CD4-positive, alpha-beta T cell treated with Interleukin-15 for 1 hour (primary cell): ENCODE results near the gene NCAM2.

Experiments used
- DNase-seq: peaks from one replicate; pipeline ENCODE4 v3.0.0-alpha.2; 2020

Gene NCAM2

GRCh38 chr21:21231913-21232312 is 233.7 kb downstream of the NCAM2 start:
- no peak for DNase-seq

GRCh38 chr21:21232320-21232719 is 234.1 kb downstream of the NCAM2 start:
- no peak for DNase-seq

- no peak for DNase-seq
Observed at GRCh38 chr21:21233051-21233450, 234.8 kb downstream of the NCAM2 start.

GRCh38 chr21:21236996-21237395 is 238.8 kb downstream of the NCAM2 start:
- no peak for DNase-seq

GRCh38 chr21:21238629-21239400 is 240.6 kb downstream of the NCAM2 start:
- no peak for DNase-seq

- DNase-seq = no peak
Observed at GRCh38 chr21:21241391-21241790, 243.2 kb downstream of the NCAM2 start.

- no peak for DNase-seq
Observed at GRCh38 chr21:21246007-21246406, 247.8 kb downstream of the NCAM2 start.

- DNase-seq = no peak
Observed at GRCh38 chr21:21247424-21247823, 249.2 kb downstream of the NCAM2 start.

GRCh38 chr21:21262048-21262447 is 263.8 kb downstream of the NCAM2 start:
- no peak for DNase-seq

- DNase-seq = no peak
Observed at GRCh38 chr21:21268061-21268471, 269.9 kb downstream of the NCAM2 start.

GRCh38 chr21:21268885-21269284 is 270.7 kb downstream of the NCAM2 start:
- no peak for DNase-seq

GRCh38 chr21:21279193-21279901 is 281.1 kb downstream of the NCAM2 start:
- no peak for DNase-seq

GRCh38 chr21:21283810-21284209 is 285.6 kb downstream of the NCAM2 start:
- no peak for DNase-seq

- no peak for DNase-seq
Observed at GRCh38 chr21:21286170-21286798, 288.1 kb downstream of the NCAM2 start.

- no peak for DNase-seq
Observed at GRCh38 chr21:21290751-21291150, 292.5 kb downstream of the NCAM2 start.

GRCh38 chr21:21291883-21292569 is 293.8 kb downstream of the NCAM2 start:
- no peak for DNase-seq

- no peak for DNase-seq
Observed at GRCh38 chr21:21295303-21295702, 297.1 kb downstream of the NCAM2 start.

GRCh38 chr21:21297211-21297610 is 299.0 kb downstream of the NCAM2 start:
- DNase-seq = no peak

GRCh38 chr21:21301013-21301412 is 302.8 kb downstream of the NCAM2 start:
- DNase-seq = no peak

GRCh38 chr21:21309510-21309909 is 311.3 kb downstream of the NCAM2 start:
- no peak for DNase-seq

- no peak for DNase-seq
Observed at GRCh38 chr21:21324297-21324696, 326.1 kb downstream of the NCAM2 start.

GRCh38 chr21:21332492-21332891 is 334.3 kb downstream of the NCAM2 start:
- no peak for DNase-seq

GRCh38 chr21:21341041-21341440 is 342.8 kb downstream of the NCAM2 start:
- DNase-seq = no peak
